NCI-H2227 (cell line): ENCODE results near the gene UGDH.
"Not testable (repeated sequence)": the region's sequence is repeated elsewhere in the genome, so short reads cannot be mapped to it uniquely, and the experiment has no call there.

Experiments used
- DNase-seq: peaks from one replicate; lab custom pipeline; 2025; ENCODE audit not compliant: unreplicated experiment; lab: John Stamatoyannopoulos, UW

Gene UGDH

GRCh38 chr4:39527296-39528060 lies at the start of gene UGDH:
TSS of gene UGDH (minus strand) at chr4:39527439. CDS start at chr4:39521512, 5,927 bp downstream.
- peak; percentile 98 for DNase-seq

DNA sequence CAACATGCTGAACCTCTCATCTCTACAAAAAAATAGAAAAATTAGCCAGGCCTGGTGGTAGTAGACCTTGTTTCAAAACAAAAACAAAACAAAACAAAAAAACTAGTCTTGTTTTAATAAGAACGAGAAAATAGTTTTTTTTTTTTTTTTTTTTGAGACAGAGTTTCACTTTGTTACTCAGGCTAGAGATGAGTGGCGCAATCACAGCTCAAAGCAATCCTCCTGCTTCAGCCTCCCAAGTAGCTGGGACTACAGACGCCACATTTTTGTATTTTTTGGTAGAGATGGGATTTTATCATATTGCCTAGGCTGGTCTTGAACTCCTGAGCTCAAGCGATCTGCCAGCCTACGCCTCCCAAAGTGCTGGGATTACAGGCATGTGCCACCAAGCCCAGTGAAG lies 47.7 kb upstream of the UGDH start:
- DNase-seq, result no peak

GRCh38 chr4:39571504-39571903 lies 44.3 kb upstream of the UGDH start:
- no peak for DNase-seq

DNA sequence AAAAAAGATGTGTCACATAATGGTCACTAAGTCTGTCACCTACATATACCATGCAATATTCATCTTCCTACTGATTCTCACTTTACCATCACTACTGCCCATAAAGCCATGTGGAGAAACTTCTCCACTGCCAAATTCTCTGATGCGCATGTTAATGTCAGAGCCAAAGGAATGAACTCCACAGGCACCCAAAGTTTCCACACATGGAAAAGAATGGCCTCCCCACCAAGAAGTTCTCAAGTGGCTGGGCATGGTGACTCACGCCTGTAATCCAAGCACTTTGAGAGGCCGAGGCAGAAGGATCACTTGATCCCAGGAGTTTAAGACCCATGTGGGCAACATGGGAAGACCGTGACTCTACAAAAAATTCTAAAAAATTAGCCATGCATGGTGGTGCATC lies 43.8 kb upstream of the UGDH start:
- no peak for DNase-seq

DNA sequence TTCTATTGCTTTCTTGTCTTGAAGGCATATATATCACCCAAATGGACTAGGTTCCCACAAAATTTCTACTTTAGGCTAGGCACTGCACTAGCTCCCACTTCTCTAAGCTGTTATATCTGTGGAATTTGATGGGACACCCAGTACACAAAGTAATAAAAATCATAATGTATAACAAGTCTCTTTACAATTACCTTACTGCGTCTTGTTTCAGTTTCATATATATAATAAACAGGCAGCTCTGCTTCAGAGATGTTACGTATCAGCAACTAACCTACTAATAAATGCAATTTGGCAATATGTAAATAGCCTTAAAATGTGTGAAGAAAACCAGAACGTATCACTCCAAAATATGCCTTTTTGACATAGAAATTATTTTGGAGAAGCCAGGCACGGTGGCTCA lies 42.0 kb upstream of the UGDH start:
- no peak for DNase-seq

GRCh38 chr4:39568805-39569204 lies 41.6 kb upstream of the UGDH start:
- no peak for DNase-seq

GRCh38 chr4:39565878-39566600 lies 38.8 kb upstream of the UGDH start:
- no peak for DNase-seq

DNA sequence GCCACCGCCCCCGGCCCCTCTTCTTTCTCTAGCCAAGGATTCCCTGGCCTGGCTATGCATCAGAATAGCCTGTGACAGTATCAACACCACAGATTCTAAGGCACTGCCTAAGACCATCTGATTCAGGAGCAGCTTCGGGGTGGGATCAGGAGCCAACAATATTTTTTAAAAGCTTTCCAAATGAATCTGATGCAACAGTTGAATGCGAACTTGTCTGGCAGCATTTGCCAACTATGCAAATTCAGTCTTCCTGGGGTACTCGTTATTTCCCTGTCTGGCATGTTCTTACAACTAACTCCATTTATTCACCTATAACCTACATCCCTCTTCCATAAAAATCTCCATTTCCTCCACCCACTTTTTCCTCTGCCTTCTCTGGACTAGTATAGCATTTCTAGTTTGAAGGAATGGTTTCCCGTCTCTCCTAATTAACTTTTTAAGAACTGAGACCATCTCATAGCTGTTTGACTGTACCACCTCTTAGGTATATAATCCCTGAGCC lies 36.2 kb upstream of the UGDH start:
- no peak for DNase-seq

- no peak for DNase-seq
Observed at GRCh38 chr4:39562792-39563191, 35.6 kb upstream of the UGDH start.

- DNase-seq, result no peak
Observed at GRCh38 chr4:39559626-39560025, 32.4 kb upstream of the UGDH start.

GRCh38 chr4:39555472-39555871 lies 28.2 kb upstream of the UGDH start:
- DNase-seq, result no peak

GRCh38 chr4:39548425-39549067 lies 21.3 kb upstream of the UGDH start:
- no peak for DNase-seq

DNA sequence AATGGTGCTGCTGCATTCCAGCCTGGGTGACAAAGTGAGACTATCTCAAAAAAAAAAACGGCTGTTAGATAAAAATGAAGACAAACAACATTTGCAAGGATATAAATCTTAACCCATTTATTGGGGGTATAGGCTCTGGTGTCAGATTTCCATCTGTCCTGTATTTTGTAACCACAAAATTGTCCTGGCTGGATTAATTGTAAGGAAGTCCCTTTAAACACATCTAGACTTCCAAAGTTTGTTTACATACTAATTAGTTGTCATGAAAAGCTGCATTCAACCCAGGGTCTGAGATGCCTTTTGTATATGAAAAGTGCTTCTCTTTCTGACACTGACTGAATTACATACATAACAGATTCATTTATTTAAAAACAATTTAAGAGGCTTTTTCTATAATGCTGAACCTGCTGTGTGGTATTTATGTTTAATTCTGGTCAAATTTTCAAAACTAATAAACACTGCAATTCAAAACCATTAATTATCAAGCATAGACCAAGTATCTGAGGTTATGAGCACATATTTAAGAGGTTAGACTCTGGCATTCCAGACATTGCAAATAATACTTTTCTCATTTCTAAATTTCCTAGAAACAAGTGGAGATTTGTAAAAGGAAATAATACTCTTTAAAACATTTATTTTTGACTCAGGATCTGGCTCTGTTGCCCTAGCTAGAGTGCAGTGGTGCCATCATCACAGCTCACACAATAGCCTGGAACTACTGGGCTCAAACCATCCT lies 17.5 kb upstream of the UGDH start:
- no peak for DNase-seq

DNA sequence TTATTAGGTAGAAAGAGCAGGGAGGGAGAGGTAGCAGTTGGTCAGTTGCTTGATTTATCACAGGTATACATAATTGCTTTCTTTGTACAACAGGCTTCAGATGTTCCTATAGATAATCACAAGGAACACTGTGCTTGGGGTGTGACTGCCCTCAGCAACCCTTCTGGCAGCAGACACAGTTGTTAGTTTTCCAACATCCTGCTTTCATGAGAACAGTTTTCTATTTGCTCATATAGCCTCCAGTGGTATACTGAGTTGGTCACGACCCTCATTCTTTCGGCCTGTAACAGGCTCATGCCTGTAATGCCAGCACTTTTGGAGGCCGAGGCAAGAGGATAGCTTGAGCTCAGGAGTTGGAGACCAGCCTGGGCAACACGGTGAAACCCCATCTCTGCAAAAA lies 16.8 kb upstream of the UGDH start:
- not testable (repeated sequence) for DNase-seq

DNA sequence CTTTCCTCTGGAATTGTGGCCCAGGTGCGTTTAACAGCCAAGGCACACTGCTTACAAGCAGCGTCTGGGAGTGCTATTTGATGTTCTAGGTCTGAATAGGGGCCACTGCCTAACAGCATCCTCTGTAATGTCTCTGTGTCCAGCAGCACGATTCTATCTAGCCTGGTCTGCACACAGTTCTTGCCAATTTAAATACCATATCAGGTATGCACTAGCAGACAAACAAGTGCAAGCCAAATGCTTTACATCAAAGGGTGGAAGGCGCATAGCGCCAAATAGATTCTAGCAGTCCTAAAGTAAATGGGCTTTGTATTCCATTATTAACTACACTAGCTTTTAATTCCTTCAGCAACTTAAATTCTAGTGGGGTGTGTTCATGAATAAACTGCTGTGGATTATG lies 15.8 kb upstream of the UGDH start:
- no peak for DNase-seq

DNA sequence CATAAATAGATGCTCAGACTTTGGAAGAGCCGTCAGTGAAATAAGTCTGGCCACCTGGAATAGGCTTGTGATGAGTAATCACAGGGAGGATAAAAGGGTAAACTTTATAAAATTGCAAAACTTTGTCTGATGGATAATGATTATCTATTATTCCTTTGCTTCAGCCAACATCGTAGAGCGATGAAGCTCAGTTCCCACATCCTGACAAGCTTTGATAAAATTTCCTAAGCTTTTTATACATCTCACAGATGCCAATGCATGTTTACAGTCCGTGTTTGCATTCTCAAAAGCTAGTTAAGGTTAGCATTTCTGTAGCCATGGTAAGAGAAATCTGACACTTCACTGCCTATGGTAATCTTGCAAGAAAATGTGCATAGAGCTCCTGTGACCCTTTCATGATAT lies 15.4 kb upstream of the UGDH start:
- no peak for DNase-seq

GRCh38 chr4:39541987-39542610 lies 14.9 kb upstream of the UGDH start:
- no peak for DNase-seq

DNA sequence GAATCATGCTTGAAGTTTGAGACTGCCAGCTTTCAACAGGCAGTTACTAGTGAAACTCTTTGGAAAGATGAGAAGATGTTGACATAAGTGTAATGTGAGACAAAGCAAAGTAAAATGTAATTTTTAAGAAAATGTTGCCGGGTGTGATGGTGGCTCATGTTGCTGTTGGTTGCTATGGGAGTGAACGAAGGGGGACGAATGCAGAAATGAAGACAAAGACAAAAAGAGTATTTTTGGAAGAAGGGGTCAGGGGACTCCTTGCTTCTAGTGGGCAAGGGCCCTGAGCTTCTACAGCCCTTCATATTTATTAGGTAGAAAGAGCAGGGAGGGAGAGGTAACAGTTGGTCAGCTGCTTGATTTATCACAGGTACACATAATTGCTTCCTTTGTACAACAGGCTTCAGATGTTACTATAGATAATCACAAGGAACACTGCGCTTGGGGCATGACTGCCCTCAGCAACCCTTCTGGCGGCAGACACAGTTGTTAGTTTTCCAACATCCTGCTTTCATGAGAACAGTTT lies 11.9 kb upstream of the UGDH start:
- DNase-seq, result peak; percentile 37

DNA sequence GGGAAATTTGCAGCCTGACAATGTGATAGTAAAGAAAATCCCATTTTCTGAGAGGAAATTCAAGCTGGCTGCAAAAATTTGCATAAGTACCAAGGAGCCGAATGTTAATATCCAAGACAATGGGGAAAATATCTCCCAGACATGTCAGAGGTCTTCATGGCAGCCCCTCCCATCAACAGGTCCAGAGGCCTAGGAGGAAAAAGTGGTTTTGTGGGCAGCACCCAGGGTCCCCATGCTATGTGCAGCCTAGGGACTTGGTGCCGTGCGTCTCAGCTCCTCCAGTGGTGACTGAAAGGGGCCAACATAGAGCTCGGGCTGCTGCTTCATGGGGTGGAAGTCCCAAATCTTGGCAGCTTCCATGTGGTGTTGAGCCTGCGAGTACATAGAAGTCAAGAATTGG lies 6.3 kb upstream of the UGDH start:
- no peak for DNase-seq

DNA sequence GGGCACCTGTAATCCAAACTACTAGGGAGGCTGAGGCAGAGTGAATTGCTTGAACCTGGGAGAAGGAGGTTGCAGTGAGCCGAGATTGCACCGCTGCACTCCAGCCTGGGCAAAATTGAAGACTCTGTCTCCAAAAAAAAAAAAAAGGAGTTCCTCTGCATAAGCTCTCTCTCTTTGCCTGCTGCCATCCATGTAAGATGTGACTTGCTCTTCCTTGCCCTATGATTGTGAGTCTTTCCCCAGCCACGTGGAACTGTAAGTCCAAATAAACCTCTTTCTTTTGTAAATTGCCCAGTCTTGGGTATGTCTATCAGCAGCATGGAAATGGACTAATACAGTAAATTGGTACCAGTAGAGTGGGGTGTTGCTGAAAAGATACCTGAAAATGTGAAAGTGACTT lies 5.0 kb upstream of the UGDH start:
- not testable (repeated sequence) for DNase-seq

GRCh38 chr4:39530682-39531081 lies 3.4 kb upstream of the UGDH start:
- no peak for DNase-seq
